Gastroesophageal sphincter (tissue), 4 donors: Measurements from ENCODE around the gene IGF2. TPM values are rescaled to one million over a fixed set of nuclear protein-coding genes. Genes with fewer than 3 reads are reported as not detected.

Experiments
- ATAC-seq: fragments of 150-250 bp; one replicate; pipeline ENCODE4 v1.9.1; 2016; ENCODE audit warnings: mild to moderate bottlenecking, moderate library complexity
- H3K27ac ChIP-seq, 4 donors: fragments of 200-600 bp; sonication (generic) in 3 of 4; 1 replicate in 3 of 4; 2 replicates in 1 of 4; pipeline ENCODE4 v1.5.1; 2016 to 2019
- H3K27me3 ChIP-seq: fragments of 200-600 bp; sonication (generic); one replicate; pipeline ENCODE4 v1.5.1; 2019
- H3K36me3 ChIP-seq, 2 donors: fragments of 200-600 bp; sonication (generic); one replicate each; pipeline ENCODE4 v1.5.1; 2019; ENCODE audit warnings: control low read depth in 1 of 2
- H3K4me1 ChIP-seq, 3 donors: fragments of 200-600 bp; sonication (generic); 1 replicate in 2 of 3; 2 replicates in 1 of 3; pipeline ENCODE4 v1.5.1; 2016 to 2019; ENCODE audit warnings: control low read depth in 2 of 3
- H3K4me3 ChIP-seq, 2 donors: fragments of 200-600 bp; sonication (generic); one replicate each; pipeline ENCODE4 v1.5.1; 2019; ENCODE audit warnings: mild to moderate bottlenecking in 1 of 2, moderate library complexity in 1 of 2
- H3K9me3 ChIP-seq, 3 donors: fragments of 200-600 bp; sonication (generic); one replicate each; pipeline ENCODE4 v1.5.1; 2017 to 2019; ENCODE audit warnings: control low read depth in 2 of 3
- EP300 ChIP-seq: sonication (generic); formaldehyde crosslinking; IDR thresholded peaks from one replicate; pipeline ENCODE4 v1.6.1; 2017; ENCODE audit warnings: antibody characterized with exemption, mild to moderate bottlenecking
- POLR2A ChIP-seq, 2 donors: fragments of 450-650 bp; IDR thresholded peaks; one replicate each; pipeline ENCODE4 v1.6.1; 2017; ENCODE audit warnings: antibody characterized with exemption in 2 of 2, mild to moderate bottlenecking in 2 of 2, moderate library complexity in 1 of 2
- POLR2AphosphoS5 ChIP-seq: sonication (generic); formaldehyde crosslinking; IDR thresholded peaks from one replicate; pipeline ENCODE4 v1.6.1; 2017; ENCODE audit warnings: antibody characterized with exemption
- WGBS, 2 donors: methylation state at CpG; one replicate each; pipeline ENCODE4 v1.1.5; 2018; ENCODE audit warnings: low coverage in 1 of 2; 5-methylcytosine and 5-hydroxymethylcytosine counted together
- total RNA-seq, 4 donors: library from RNA; depleted of rRNA; stranded (reverse); fragments of >200 nt; gene quantifications; one replicate each; pipeline ENCODE4 v1.1.0, GENCODE V29; 2016
- TF ChIP-seq, protein P1 (sequence below), 4 experiments: fragments of 200-600 bp in 2 of 4; fragments of 450-650 bp in 2 of 4; sonication (generic) in 1 of 4; IDR thresholded peaks; one replicate each; pipeline ENCODE4 v1.5.1; 2017 to 2019; ENCODE audit warnings: antibody characterized with exemption in 4 of 4, mild to moderate bottlenecking in 2 of 4, moderate library complexity in 2 of 4

The IGF2 gene
- total RNA-seq, 4 donors from 2014 or later, result 8.7 to 49.5 (median 28.7) TPM

DNA sequence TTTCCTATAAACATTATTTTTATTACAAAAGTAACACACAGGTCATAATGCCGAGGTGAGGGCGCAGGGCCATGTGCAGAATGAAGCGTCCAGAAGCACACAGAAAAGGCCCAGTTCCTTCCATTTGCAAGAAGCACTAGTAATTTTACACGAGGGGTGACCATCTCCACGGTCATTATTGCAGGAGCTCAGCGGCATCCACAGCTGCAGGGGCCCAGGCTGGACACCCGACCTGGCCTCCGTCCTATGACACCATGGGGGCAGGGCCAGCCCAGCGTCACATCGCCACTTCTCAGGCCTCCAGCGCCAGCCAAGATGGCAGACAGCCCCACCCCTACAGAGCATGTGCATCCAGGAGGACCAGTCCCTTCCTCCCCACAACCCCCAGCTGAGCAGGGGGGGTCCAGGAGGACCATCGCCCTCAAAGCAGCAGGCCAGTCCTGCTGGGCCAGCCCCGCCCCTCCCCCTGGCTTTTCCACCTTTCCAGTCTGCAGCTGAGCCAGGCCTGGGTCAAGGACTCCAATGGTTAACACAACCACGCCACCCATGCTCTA, 3.5 kb downstream of the IGF2 start:
- H3K9me3 ChIP-seq, result no peaks in the 10 kb centered on the region
- 85 to 93% methylated on average over 3 to 4 of the region's 14 CpGs for WGBS, 2 donors
- peaks cover 0 to 39% (median 14%) of the 10 kb centered on the region in 3 donors for H3K4me1 ChIP-seq
- no peak overlapping the region for H3K27ac ChIP-seq
- no peak for TF ChIP-seq EP300
- TF ChIP-seq POLR2A (IDR thresholded peaks at IDR 0.05), result no peak
- TF ChIP-seq POLR2AphosphoS5, result no peak
- TF ChIP-seq, protein P1, sequence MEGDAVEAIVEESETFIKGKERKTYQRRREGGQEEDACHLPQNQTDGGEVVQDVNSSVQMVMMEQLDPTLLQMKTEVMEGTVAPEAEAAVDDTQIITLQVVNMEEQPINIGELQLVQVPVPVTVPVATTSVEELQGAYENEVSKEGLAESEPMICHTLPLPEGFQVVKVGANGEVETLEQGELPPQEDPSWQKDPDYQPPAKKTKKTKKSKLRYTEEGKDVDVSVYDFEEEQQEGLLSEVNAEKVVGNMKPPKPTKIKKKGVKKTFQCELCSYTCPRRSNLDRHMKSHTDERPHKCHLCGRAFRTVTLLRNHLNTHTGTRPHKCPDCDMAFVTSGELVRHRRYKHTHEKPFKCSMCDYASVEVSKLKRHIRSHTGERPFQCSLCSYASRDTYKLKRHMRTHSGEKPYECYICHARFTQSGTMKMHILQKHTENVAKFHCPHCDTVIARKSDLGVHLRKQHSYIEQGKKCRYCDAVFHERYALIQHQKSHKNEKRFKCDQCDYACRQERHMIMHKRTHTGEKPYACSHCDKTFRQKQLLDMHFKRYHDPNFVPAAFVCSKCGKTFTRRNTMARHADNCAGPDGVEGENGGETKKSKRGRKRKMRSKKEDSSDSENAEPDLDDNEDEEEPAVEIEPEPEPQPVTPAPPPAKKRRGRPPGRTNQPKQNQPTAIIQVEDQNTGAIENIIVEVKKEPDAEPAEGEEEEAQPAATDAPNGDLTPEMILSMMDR (IDR thresholded peaks at IDR 0.05), result no peak
- H3K4me3 ChIP-seq, result no peak overlapping the region
- H3K27me3 ChIP-seq, result peaks cover 99% of the 10 kb centered on the region
- H3K36me3 ChIP-seq, result no peaks in the 10 kb centered on the region
- ATAC-seq, result no peak

DNA sequence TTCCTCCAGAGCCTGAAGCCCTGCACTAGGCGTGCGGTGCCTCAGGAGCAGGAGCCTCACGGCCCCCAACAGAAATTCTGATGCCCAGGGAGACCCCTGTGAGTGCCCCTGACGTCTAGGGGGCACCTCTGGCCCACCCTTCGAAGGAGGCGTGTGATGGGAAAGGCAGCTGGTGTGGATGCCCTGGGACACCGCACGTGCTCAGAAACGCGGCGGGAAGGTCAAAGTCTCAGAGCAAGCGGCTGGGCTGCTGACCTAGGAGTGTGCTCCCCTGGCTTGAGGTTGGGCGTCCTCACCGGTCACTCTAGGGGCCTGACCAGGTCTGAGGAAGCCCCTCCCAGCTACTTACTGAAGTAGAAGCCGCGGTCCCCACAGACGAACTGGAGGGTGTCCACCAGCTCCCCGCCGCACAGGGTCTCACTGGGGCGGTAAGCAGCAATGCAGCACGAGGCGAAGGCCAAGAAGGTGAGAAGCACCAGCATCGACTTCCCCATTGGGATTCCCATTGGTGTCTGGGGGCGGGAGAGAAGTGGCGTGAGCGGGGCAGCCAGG, 4.1 kb downstream of the IGF2 start:
- 80% methylated on average over 2 of the region's 26 CpGs; no CpG with 5 or more reads in 1 of the 2 donors for WGBS, 2 donors
- no peak overlapping the region for H3K4me3 ChIP-seq
- H3K9me3 ChIP-seq, result no peaks in the 10 kb centered on the region
- no peak overlapping the region for H3K27ac ChIP-seq
- no peak for TF ChIP-seq POLR2A (IDR thresholded peaks at IDR 0.05)
- TF ChIP-seq, protein P1 (IDR thresholded peaks at IDR 0.05), result no peak
- TF ChIP-seq EP300, result no peak
- TF ChIP-seq POLR2AphosphoS5, result no peak
- no peak for ATAC-seq
- peaks cover 99% of the 10 kb centered on the region for H3K27me3 ChIP-seq
- no peaks in the 10 kb centered on the region for H3K36me3 ChIP-seq
- peaks cover 0 to 32% (median 13%) of the 10 kb centered on the region in 3 donors for H3K4me1 ChIP-seq

DNA sequence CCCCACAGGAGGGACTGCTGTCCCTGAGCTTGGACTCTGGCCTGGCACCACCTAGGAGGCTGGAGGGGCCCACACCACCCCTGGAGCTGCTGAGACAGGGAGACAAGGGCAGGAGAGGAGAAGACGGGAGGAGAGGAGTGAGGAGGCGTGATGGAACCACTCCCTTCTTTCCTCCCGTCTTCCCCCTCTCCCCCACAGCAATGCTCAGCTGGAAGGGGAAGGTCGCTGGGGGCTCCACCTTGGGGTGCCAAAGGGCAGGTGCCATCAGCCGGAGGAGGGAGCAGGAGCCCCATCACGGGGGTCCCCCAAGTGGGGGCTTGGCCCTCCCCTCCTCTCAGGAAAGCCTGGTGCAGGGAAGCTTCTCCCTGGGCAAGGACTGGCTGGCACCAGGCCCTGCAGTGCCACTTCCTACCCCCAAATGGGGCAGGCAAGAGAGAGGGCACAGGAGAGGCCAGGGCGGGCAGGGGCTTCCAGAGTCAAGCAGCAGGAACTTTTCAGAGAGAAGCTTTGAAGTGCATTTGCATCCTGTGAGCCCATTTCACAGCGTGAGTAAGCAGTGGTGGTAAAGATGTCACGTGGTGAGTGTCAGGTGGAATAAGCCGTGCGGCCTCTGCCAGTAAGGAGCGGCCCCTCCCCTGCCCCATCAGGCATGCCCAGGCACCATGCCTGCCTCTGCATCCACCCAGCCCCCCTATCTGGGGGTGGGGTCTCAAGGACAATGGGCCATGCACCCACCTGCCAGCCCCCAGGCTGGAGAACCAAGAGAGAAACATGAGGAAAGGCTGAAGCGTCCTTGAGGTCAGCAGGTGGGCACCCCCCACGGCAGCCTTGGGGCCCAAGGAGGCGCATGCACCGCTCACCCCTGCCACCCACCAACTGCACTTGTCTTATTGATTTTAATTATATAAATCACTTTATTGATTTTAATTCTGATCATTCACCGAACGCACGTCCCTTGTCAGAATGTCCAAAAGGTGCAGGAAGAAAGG, 4.9 kb downstream of the IGF2 start:
- H3K27ac ChIP-seq, result no peak overlapping the region
- ATAC-seq, result no peak

DNA sequence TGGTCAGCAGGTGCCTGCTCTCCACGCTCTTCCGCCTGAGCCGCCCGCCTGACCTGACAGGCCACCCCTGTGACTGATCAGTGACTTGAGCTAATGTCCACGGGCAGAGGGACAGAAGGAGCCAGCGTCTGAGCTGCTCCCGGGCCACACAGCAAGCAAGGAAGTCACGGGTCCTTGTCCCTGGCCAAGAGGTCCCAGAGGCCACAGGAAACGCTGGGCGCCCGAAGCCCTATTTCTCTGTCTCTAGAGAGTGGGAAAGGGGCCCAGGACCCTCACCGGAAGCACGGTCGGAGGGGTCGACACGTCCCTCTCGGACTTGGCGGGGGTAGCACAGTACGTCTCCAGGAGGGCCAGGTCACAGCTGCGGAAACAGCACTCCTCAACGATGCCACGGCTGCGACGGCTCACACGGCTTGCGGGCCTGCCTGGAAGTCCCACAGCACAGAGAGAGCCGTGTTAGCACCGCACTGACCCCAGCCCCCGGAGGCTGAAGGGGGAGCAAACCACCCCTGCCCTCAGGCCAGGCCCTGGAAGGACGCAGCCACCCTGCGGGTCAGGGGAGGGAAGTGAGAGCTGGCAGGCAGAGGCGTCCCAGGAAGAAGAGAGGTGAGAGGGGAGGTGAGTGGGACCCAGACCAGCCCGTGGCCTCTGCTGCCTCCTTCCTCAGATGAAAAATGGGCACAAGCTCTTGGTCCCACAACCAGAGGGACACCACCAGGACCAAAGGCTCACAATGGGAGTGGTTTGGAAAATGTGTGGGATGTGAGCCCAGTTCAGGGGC, 5.8 kb downstream of the IGF2 start:
- H3K27me3 ChIP-seq, result peaks cover 97% of the 10 kb centered on the region
- H3K27ac ChIP-seq, result no peak overlapping the region
- H3K4me3 ChIP-seq, result no peak overlapping the region
- WGBS, 2 donors, result no CpG with 5 or more reads among the region's 33 CpGs
- no peaks in the 10 kb centered on the region for H3K36me3 ChIP-seq
- no peak for ATAC-seq
- no peak for TF ChIP-seq EP300
- no peak for TF ChIP-seq POLR2A (IDR thresholded peaks at IDR 0.05)
- no peaks in the 10 kb centered on the region for H3K9me3 ChIP-seq
- H3K4me1 ChIP-seq, result peaks cover 0 to 17% (median 7%) of the 10 kb centered on the region in 3 donors

More for the DNA sequence above, 4.9 kb downstream of the IGF2 start:
- Histone ChIP-seq H3K9me3 (no peaks in the 10 kb centered on the region), H3K4me1 (peaks cover 0 to 25% (median 10%) of the 10 kb centered on the region in 3 donors), H3K4me3 (no peak overlapping the region), H3K27me3 (peaks cover 99% of the 10 kb centered on the region), H3K36me3 (no peaks in the 10 kb centered on the region)
- WGBS, 2 donors, result 91% methylated on average over 5 of the region's 19 CpGs; no CpG with 5 or more reads in 1 of the 2 donors
- TF ChIP-seq, protein P1 (IDR thresholded peaks at IDR 0.05), result no peak
- TF ChIP-seq POLR2AphosphoS5, result no peak
- no peak for TF ChIP-seq POLR2A (IDR thresholded peaks at IDR 0.05)
- TF ChIP-seq EP300, result no peak

DNA sequence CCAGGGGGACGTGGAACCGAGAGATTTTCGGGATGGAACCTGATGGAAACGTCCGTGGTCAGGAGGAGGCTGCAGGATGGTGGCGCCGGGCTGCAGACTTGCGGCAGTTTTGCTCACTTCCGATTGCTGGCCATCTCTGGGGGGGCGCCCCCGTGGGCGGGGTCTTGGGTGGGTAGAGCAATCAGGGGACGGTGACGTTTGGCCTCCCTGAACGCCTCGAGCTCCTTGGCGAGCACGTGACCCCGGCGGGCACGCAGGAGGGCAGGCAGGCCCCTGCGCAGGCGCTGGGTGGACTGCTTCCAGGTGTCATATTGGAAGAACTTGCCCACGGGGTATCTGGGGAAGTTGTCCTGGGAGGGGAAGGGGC, 6.3 kb downstream of the IGF2 start:
- Histone ChIP-seq H3K9me3 (no peaks in the 10 kb centered on the region), H3K36me3 (no peaks in the 10 kb centered on the region), H3K27me3 (peaks cover 95% of the 10 kb centered on the region), H3K27ac (no peak overlapping the region), H3K4me1 (peaks cover 0 to 11% (median 6%) of the 10 kb centered on the region in 3 donors), H3K4me3 (no peak overlapping the region)
- TF ChIP-seq EP300, result no peak
- no peak for TF ChIP-seq POLR2A (IDR thresholded peaks at IDR 0.05)
- 31 to 41% methylated on average over 5 of the region's 24 CpGs for WGBS, 2 donors
- no peak for ATAC-seq
